Measurements from ENCODE around the gene CYTL1. TPM values are rescaled to one million over a fixed set of nuclear protein-coding genes. Genes with fewer than 3 reads are reported as not detected.

The CYTL1 gene
- total RNA-seq, 1 donor from 2014 or later = not detected

DNA sequence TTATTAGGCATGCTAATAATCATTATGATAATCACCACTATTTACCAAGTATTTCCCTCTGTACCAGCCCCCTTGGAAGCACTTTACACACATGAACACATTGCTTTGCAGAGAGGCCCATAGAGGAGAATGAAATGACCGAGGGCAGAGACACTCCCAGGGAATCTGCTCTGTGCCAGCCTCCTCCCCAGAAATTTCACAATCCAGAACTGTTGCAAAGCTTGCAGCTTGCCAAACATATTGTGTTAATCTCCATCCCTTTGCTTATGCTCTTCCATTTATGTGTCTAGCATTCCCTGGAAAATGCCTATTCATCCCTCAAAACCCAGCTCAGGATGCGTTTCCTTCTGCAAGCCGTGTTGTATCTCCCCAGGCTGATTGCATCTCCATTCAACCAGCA, 37.8 kb downstream of the CYTL1 start:
- H3K4me3 Mint-ChIP-seq (ENCODE audit: unreplicated experiment) = no peak overlapping the region
- H3K9me3 Mint-ChIP-seq (ENCODE audit: unreplicated experiment) = peaks cover 1% of the 10 kb centered on the region
- no peak for DNase-seq
- H3K27ac Mint-ChIP-seq (ENCODE audit: unreplicated experiment) = no peak overlapping the region
- H3K27me3 Mint-ChIP-seq (ENCODE audit: unreplicated experiment) = peaks cover 3% of the 10 kb centered on the region
- H3K36me3 Mint-ChIP-seq (ENCODE audit: unreplicated experiment) = peaks cover 13% of the 10 kb centered on the region
- H3K4me1 Mint-ChIP-seq (ENCODE audit: low read depth, unreplicated experiment) = no peaks in the 10 kb centered on the region
- TF ChIP-seq CTCF (IDR thresholded peaks at IDR 0.05; ENCODE audit: partially characterized antibody, unreplicated experiment) = no peak

DNA sequence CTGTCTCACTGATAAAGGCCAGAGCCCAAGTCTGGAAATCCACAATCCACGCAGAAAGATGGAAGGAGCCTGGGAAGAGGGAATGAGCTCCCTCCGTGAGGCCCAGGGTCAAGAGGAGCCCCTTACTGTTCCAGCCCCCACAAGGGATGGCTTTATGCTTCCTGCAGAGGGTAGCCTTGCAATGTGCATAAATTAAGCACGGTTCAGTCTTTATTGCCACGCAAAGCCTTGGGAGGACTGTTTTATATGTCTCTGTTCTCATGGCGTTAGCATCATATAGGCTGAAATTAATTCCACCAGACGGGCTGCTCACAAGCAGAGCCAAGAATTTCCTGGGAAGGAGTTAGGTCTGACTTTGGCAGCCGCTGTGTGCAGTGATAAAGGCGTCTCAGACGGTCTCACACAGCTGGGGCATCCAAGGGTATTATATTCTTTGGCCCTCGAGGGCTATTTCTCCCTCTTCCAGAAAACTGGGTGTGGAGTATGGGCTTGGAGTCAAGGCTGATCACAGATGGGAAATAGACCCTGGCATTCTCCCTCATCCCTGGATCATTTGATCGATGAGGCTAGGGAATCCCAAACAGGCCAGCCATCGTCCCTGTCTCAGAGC, 38.5 kb downstream of the CYTL1 start:
- peaks cover 3% of the 10 kb centered on the region for H3K9me3 Mint-ChIP-seq (ENCODE audit: unreplicated experiment)
- no peak for TF ChIP-seq CTCF (IDR thresholded peaks at IDR 0.05; ENCODE audit: partially characterized antibody, unreplicated experiment)
- H3K27me3 Mint-ChIP-seq (ENCODE audit: unreplicated experiment) = peaks cover 3% of the 10 kb centered on the region
- no peak overlapping the region for H3K27ac Mint-ChIP-seq (ENCODE audit: unreplicated experiment)
- H3K4me1 Mint-ChIP-seq (ENCODE audit: low read depth, unreplicated experiment) = no peaks in the 10 kb centered on the region
- H3K4me3 Mint-ChIP-seq (ENCODE audit: unreplicated experiment) = no peak overlapping the region
- DNase-seq = no peak
- peaks cover 15% of the 10 kb centered on the region for H3K36me3 Mint-ChIP-seq (ENCODE audit: unreplicated experiment)

- H3K4me3 Mint-ChIP-seq (ENCODE audit: unreplicated experiment) = no peak overlapping the region
- no peaks in the 10 kb centered on the region for H3K4me1 Mint-ChIP-seq (ENCODE audit: low read depth, unreplicated experiment)
- no peak overlapping the region for H3K27ac Mint-ChIP-seq (ENCODE audit: unreplicated experiment)
- no peak for DNase-seq
- no peak for TF ChIP-seq CTCF (IDR thresholded peaks at IDR 0.05; ENCODE audit: partially characterized antibody, unreplicated experiment)
- peaks cover 3% of the 10 kb centered on the region for H3K27me3 Mint-ChIP-seq (ENCODE audit: unreplicated experiment)
- H3K9me3 Mint-ChIP-seq (ENCODE audit: unreplicated experiment) = peaks cover 9% of the 10 kb centered on the region
- H3K36me3 Mint-ChIP-seq (ENCODE audit: unreplicated experiment) = peaks cover 21% of the 10 kb centered on the region
These were observed 39.3 kb downstream of the CYTL1 start for GRCh38 chr4:4979971-4980370.

DNA sequence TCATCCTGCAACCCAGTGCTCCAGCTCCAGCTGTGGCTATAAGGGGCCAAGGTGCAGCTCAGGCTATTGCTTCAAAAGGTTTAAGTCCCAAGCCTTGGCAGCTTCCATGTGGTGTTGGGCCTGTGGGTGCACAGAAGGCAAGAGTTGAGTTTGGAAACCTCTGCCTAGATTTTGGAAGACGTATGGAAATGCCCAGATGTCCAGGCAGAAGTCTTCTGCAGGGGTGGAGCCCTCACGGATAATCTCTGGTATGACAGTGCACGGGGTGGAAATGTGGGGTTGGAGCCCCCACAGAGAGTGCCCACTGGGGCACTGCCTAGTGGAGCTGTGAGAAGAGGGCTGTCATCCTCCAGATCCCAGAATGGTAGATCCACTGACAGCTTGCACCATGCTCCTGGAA, 44.5 kb downstream of the CYTL1 start:
- DNase-seq = no peak
- H3K4me1 Mint-ChIP-seq (ENCODE audit: low read depth, unreplicated experiment) = no peaks in the 10 kb centered on the region
- no peak for TF ChIP-seq CTCF (IDR thresholded peaks at IDR 0.05; ENCODE audit: partially characterized antibody, unreplicated experiment)
- peaks cover 10% of the 10 kb centered on the region for H3K9me3 Mint-ChIP-seq (ENCODE audit: unreplicated experiment)
- H3K27ac Mint-ChIP-seq (ENCODE audit: unreplicated experiment) = no peak overlapping the region
- peaks cover 26% of the 10 kb centered on the region for H3K36me3 Mint-ChIP-seq (ENCODE audit: unreplicated experiment)
- peaks cover 1% of the 10 kb centered on the region for H3K27me3 Mint-ChIP-seq (ENCODE audit: unreplicated experiment)
- H3K4me3 Mint-ChIP-seq (ENCODE audit: unreplicated experiment) = no peak overlapping the region

DNA sequence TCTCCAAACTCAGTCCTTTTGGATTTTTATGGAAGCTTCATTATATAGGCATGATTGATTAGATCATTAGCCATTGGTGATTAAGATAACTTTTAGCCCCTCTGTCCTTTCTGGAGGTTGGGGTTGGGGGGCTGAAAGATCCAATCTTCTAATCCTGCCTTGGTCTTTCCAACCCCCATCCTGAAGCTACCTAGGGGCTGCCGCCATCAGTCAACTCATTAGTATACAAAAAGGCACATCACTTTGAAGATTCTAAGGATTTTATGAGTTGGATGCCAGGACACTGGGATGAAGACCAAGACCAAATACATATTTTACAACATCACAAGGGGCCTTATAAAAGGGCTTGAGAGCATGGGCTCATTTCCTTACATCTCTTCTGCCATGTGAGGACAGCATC, 47.5 kb downstream of the CYTL1 start:
- H3K4me1 Mint-ChIP-seq (ENCODE audit: low read depth, unreplicated experiment) = no peaks in the 10 kb centered on the region
- H3K36me3 Mint-ChIP-seq (ENCODE audit: unreplicated experiment) = peaks cover 17% of the 10 kb centered on the region
- TF ChIP-seq CTCF (IDR thresholded peaks at IDR 0.05; ENCODE audit: partially characterized antibody, unreplicated experiment) = no peak
- H3K27me3 Mint-ChIP-seq (ENCODE audit: unreplicated experiment) = peaks cover 2% of the 10 kb centered on the region
- no peak for DNase-seq
- H3K4me3 Mint-ChIP-seq (ENCODE audit: unreplicated experiment) = no peak overlapping the region
- H3K9me3 Mint-ChIP-seq (ENCODE audit: unreplicated experiment) = peaks cover 10% of the 10 kb centered on the region
- H3K27ac Mint-ChIP-seq (ENCODE audit: unreplicated experiment) = no peak overlapping the region
